HepG2 (cell line): ENCODE data around the gene THSD1. TPM values are rescaled to one million over a fixed set of nuclear protein-coding genes. Genes with fewer than 3 reads are reported as not detected.
A peak's percentile ranks its signal among the peaks of the same experiment; 100 is the strongest.

Experiments
- ATAC-seq: fragments of 200-7000 bp; cut with Tn5 transposase; 3 replicates; pipeline ENCODE4 v1.9.1; 2020; ENCODE audit warnings: mild to moderate bottlenecking, moderate library complexity
- BruUV-seq: library from RNA; stranded (reverse); fragments of 400-500 nt; replicated peaks from 2 replicates; lab custom pipeline; 2021; lab: Mats Ljungman, UMichigan
- CTCF ChIA-PET: fragments of 300-600 bp; formaldehyde crosslinking; extraction: SDS; loops from one replicate; lab custom pipeline; 2021; ENCODE audit warnings: low total read pairs, inconsistent platforms, low intra/inter-chr PET ratio; lab: Yijun Ruan, JAX
- POLR2A ChIA-PET: fragments of 350-600 bp; sonication (Branson Sonifier 250); formaldehyde crosslinking; loops from one replicate; lab custom pipeline; 2020; ENCODE audit warnings: antibody characterized with exemption, inconsistent platforms; lab: Yijun Ruan, JAX
- DNase-seq: peaks from one replicate; pipeline ENCODE4 v3.0.0-alpha.2; 2015; ENCODE audit warnings: low spot score
- FAIRE-seq: peaks from 3 replicates; lab custom pipeline; 2011; peaks lifted over from hg19 to GRCh38; lab: Jason Lieb, UNC
- H2AFZ ChIP-seq: one replicate; pipeline ENCODE4 v1.6.1; 2011; ENCODE audit warnings: low read length, inconsistent platforms
- H3K27ac ChIP-seq: fragments of 300-600 bp; 3 replicates; pipeline ENCODE4 v1.8.0; 2011; ENCODE audit warnings: mixed run types, mild to moderate bottlenecking, mixed read lengths, low read length, inconsistent platforms; ENCODE audit not compliant: insufficient read depth; ENCODE audit errors: extremely low read length
- H3K27me3 ChIP-seq, 2 experiments: fragments of 200-600 bp in 1 of 2; 2 replicates in 1 of 2; 3 replicates in 1 of 2; pipeline versions ENCODE4 v1.6.0 to v1.8.0; 2011; ENCODE audit warnings: low read length in 2 of 2, mild to moderate bottlenecking in 2 of 2, moderate library complexity in 2 of 2, inconsistent platforms in 1 of 2; ENCODE audit not compliant: insufficient read depth in 2 of 2, control insufficient read depth in 1 of 2
- H3K36me3 ChIP-seq, 2 experiments: fragments of 200-600 bp in 1 of 2; replicated peaks in 1 of 2; 2 replicates in 1 of 2; 3 replicates in 1 of 2; pipeline versions ENCODE4 v1.5.1 to v1.8.0; 2011; ENCODE audit warnings: low read length in 2 of 2, inconsistent platforms in 1 of 2; ENCODE audit not compliant: insufficient read depth in 2 of 2, control insufficient read depth in 1 of 2
- H3K4me1 ChIP-seq: 2 replicates; pipeline ENCODE4 v1.5.1; 2012; ENCODE audit warnings: low read length, inconsistent platforms; ENCODE audit not compliant: insufficient read depth
- H3K4me2 ChIP-seq: 2 replicates; pipeline ENCODE4 v1.6.0; 2011; ENCODE audit warnings: low read depth, low read length, inconsistent platforms
- H3K4me3 ChIP-seq, 3 experiments: fragments of 200-600 bp in 1 of 3; sonication (generic), shearing (Covaris generic) in 1 of 3; replicated peaks in 1 of 3; 2 replicates each; pipeline ENCODE4 v1.5.1; 2011 to 2016; ENCODE audit warnings: low read length in 3 of 3, inconsistent platforms in 2 of 3, low read depth in 2 of 3, mild to moderate bottlenecking in 2 of 3, control low read depth in 1 of 3, mixed read lengths in 1 of 3; ENCODE audit not compliant: insufficient read depth in 1 of 3
- H3K79me2 ChIP-seq: one replicate; pipeline ENCODE4 v1.6.1; 2011; ENCODE audit warnings: low read length, inconsistent platforms; ENCODE audit not compliant: insufficient read depth
- H3K9ac ChIP-seq: 2 replicates; pipeline ENCODE4 v1.6.0; 2011; ENCODE audit warnings: mild to moderate bottlenecking, low read depth, low read length, inconsistent platforms; ENCODE audit not compliant: insufficient read depth
- H3K9me3 ChIP-seq: 2 replicates; pipeline ENCODE4 v1.5.1; 2012; ENCODE audit warnings: mild to moderate bottlenecking, low read length
- H4K20me1 ChIP-seq: 2 replicates; pipeline ENCODE4 v1.6.0; 2011; ENCODE audit warnings: inconsistent platforms, mild to moderate bottlenecking, low read length, moderate library complexity; ENCODE audit not compliant: insufficient read depth
- STAG1 ChIP-seq: sonication (generic); formaldehyde crosslinking; IDR thresholded peaks from 2 replicates; pipeline ENCODE4 v1.4.0; 2020; ENCODE audit warnings: missing genetic modification reagents
- ZNF512B ChIP-seq: sonication (generic); formaldehyde crosslinking; IDR thresholded peaks from 2 replicates; pipeline ENCODE4 v1.5.1; 2020; ENCODE audit warnings: missing genetic modification reagents, mild to moderate bottlenecking, borderline replicate concordance
- WGBS: methylation state at CpG from one replicate; pipeline ENCODE4 v1.1.6; 2017; ENCODE audit warnings: low lambda C conversion rate; 5-methylcytosine and 5-hydroxymethylcytosine counted together
- in situ Hi-C: cut with HindIII; loops from 2 replicates; pipeline ENCODE4 v1.10.0; 2017; ENCODE audit warnings: low pct_unique_long_range_greater_than_20kb; ENCODE audit not compliant: extremely low pct_ligation_motif_present
- intact Hi-C: fragments of 100-400 bp; cut with micrococcal nuclease; formaldehyde crosslinking; loops from one replicate; pipeline ENCODE4 v1.10.0; 2022; ENCODE audit not compliant: unreplicated experiment
- polyA plus RNA-seq, 8 experiments: library from polyadenylated mRNA; depleted of rRNA in 3 of 8; stranded (reverse) in 7 of 8; unstranded in 1 of 8; fragments of >200 nt; fragmentation: Illumina TruSeq in 4 of 8; extraction: Trizol in 4 of 8; gene quantifications; 2 replicates each; pipeline versions ENCODE4 v1.2.1 to v1.2.3, GENCODE V29; 2011 to 2016; ENCODE audit warnings: low read depth in 4 of 8, missing spikeins in 1 of 8, mixed read lengths in 1 of 8; ENCODE audit not compliant: insufficient read depth in 1 of 8
- total RNA-seq, 5 experiments: library from RNA; depleted of rRNA; stranded (reverse); fragments of >200 nt; fragmentation: Illumina TruSeq; extraction: Trizol; gene quantifications; 2 replicates each; pipeline ENCODE4 v1.2.3, GENCODE V29; 2016; ENCODE audit warnings: low read depth in 1 of 5
- TF ChIP-seq, protein P1 (sequence below): sonication (generic); formaldehyde crosslinking; IDR thresholded peaks from 2 replicates; pipeline ENCODE4 v1.5.0; 2020; ENCODE audit warnings: mild to moderate bottlenecking, missing genetic modification reagents, moderate library complexity

THSD1 gene
- total and polyA plus RNA-seq, 2 of the 13 experiments (the other 11 are each of a cell fraction or from before 2014, with no cell fraction given), result 0.11 to 0.15 TPM

GRCh38 chr13:52399708-52400107 lies 6.3 kb downstream of the THSD1 start:
- peak; percentile 20 for TF ChIP-seq STAG1 (CRISPR knock-in tag)
- no peak for TF ChIP-seq ZNF512B (CRISPR knock-in tag)
- TF ChIP-seq, protein P1, sequence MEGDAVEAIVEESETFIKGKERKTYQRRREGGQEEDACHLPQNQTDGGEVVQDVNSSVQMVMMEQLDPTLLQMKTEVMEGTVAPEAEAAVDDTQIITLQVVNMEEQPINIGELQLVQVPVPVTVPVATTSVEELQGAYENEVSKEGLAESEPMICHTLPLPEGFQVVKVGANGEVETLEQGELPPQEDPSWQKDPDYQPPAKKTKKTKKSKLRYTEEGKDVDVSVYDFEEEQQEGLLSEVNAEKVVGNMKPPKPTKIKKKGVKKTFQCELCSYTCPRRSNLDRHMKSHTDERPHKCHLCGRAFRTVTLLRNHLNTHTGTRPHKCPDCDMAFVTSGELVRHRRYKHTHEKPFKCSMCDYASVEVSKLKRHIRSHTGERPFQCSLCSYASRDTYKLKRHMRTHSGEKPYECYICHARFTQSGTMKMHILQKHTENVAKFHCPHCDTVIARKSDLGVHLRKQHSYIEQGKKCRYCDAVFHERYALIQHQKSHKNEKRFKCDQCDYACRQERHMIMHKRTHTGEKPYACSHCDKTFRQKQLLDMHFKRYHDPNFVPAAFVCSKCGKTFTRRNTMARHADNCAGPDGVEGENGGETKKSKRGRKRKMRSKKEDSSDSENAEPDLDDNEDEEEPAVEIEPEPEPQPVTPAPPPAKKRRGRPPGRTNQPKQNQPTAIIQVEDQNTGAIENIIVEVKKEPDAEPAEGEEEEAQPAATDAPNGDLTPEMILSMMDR, result 0 out of 2 replicates have a peak, but pooled peaks have one; percentile 5
- TF ChIP-seq, all 625 proteins: peak for 2
- Histone ChIP-seq H3K9me3 (no peaks in the 10 kb centered on the region), H2AFZ (no peak overlapping the region), H3K9ac (no peak overlapping the region), H3K4me3 (no peak overlapping the region), H3K79me2 (no peaks in the 10 kb centered on the region), H3K36me3 (no peaks in the 10 kb centered on the region), H3K4me1 (no peaks in the 10 kb centered on the region), H3K27ac (no peak overlapping the region), H4K20me1 (no peaks in the 10 kb centered on the region), H3K4me2 (no peak overlapping the region), H3K27me3 (peaks cover 0 to 18% of the 10 kb centered on the region in 2 experiments; a peak in 4 of 5 replicates)
- BruUV-seq, result no TSS peak
- FAIRE-seq (no peak), ATAC-seq (peak; percentile 59), DNase-seq (peak; percentile 12)
- intact Hi-C loops, result no loop called here
- ChIA-PET CTCF (no interaction called here), POLR2A (no interaction called here)
- in situ Hi-C loops, result no loop called here
- 14% methylated on average over 1 of the region's 1 CpG for WGBS
